Mesenchymal stem cell (in vitro differentiated cells and primary cell): Measurements from ENCODE around the gene ZNF496.

Source experiments
- DNase-seq: peaks from one replicate; pipeline ENCODE4 v3.0.0-alpha.2; 2013
- H2AFZ ChIP-seq: one replicate; pipeline ENCODE4 v1.6.1; 2013; ENCODE audit warnings: low read depth, mild to moderate bottlenecking, control low read depth, inconsistent platforms, low read length, moderate library complexity
- H2AK5ac ChIP-seq: 2 replicates; pipeline ENCODE4 v1.6.1; 2013; ENCODE audit warnings: low read length, moderate library complexity, mild to moderate bottlenecking, inconsistent platforms; ENCODE audit not compliant: severe bottlenecking
- H2BK120ac ChIP-seq: one replicate; pipeline ENCODE4 v1.6.1; 2013; ENCODE audit warnings: low read depth, mild to moderate bottlenecking, inconsistent platforms, low read length, moderate library complexity
- H2BK12ac ChIP-seq, 2 experiments: one replicate each; pipeline ENCODE4 v1.6.1; 2013; ENCODE audit warnings: inconsistent platforms in 2 of 2, low read length in 2 of 2, mild to moderate bottlenecking in 2 of 2, moderate library complexity in 2 of 2, control low read depth in 1 of 2
- H2BK15ac ChIP-seq: one replicate; pipeline ENCODE4 v1.6.1; 2013; ENCODE audit warnings: mild to moderate bottlenecking, low read depth, inconsistent platforms; ENCODE audit not compliant: poor library complexity, severe bottlenecking
- H2BK5ac ChIP-seq: 2 replicates; pipeline ENCODE4 v1.6.1; 2013; ENCODE audit warnings: low read depth, mild to moderate bottlenecking, low read length, control low read depth, inconsistent platforms; ENCODE audit not compliant: poor library complexity, severe bottlenecking
- H3K14ac ChIP-seq, 2 experiments: one replicate each; pipeline ENCODE4 v1.6.1; 2013; ENCODE audit warnings: inconsistent platforms in 2 of 2, low read length in 2 of 2, control low read depth in 1 of 2, mild to moderate bottlenecking in 1 of 2, moderate library complexity in 1 of 2
- H3K18ac ChIP-seq, 2 experiments: one replicate each; pipeline ENCODE4 v1.6.1; 2013; ENCODE audit warnings: inconsistent platforms in 2 of 2, low read length in 2 of 2, control low read depth in 1 of 2, low read depth in 1 of 2, mild to moderate bottlenecking in 1 of 2
- H3K23ac ChIP-seq, 2 experiments: one replicate each; pipeline ENCODE4 v1.6.1; 2013; ENCODE audit warnings: inconsistent platforms in 2 of 2, low read length in 2 of 2, mild to moderate bottlenecking in 2 of 2, moderate library complexity in 2 of 2, control low read depth in 1 of 2
- H3K27ac ChIP-seq: 2 replicates; pipeline ENCODE4 v1.5.1; 2013; ENCODE audit warnings: mild to moderate bottlenecking, moderate library complexity, low read length, control low read depth, inconsistent platforms; ENCODE audit not compliant: poor library complexity, severe bottlenecking
- H3K27me3 ChIP-seq, 2 experiments: 2 replicates each; pipeline versions ENCODE4 v1.6.1 to v1.7.0; 2013; ENCODE audit warnings: low read length in 2 of 2, mild to moderate bottlenecking in 2 of 2, moderate library complexity in 2 of 2, control low read depth in 1 of 2, inconsistent platforms in 1 of 2; ENCODE audit not compliant: control insufficient read depth in 1 of 2, insufficient read depth in 1 of 2
- H3K36me3 ChIP-seq, 2 experiments: 2 replicates each; pipeline versions ENCODE4 v1.6.1 to v1.7.0; 2013; ENCODE audit warnings: low read length in 2 of 2, control low read depth in 1 of 2, inconsistent platforms in 1 of 2, low read depth in 1 of 2, mild to moderate bottlenecking in 1 of 2; ENCODE audit not compliant: insufficient read depth in 2 of 2, control insufficient read depth in 1 of 2
- H3K4ac ChIP-seq, 2 experiments: one replicate each; pipeline ENCODE4 v1.6.1; 2013; ENCODE audit warnings: inconsistent platforms in 2 of 2, low read length in 2 of 2, mild to moderate bottlenecking in 2 of 2, moderate library complexity in 2 of 2, control low read depth in 1 of 2, low read depth in 1 of 2
- H3K4me1 ChIP-seq: 2 replicates; pipeline ENCODE4 v1.6.1; 2013; ENCODE audit warnings: low read depth, low read length, control low read depth; ENCODE audit not compliant: control insufficient read depth, insufficient read depth
- H3K4me2 ChIP-seq: 2 replicates; pipeline ENCODE4 v1.6.1; 2013; ENCODE audit warnings: low read length, mild to moderate bottlenecking, inconsistent platforms; ENCODE audit not compliant: poor library complexity, severe bottlenecking
- H3K4me3 ChIP-seq, 2 experiments: 2 replicates each; pipeline versions ENCODE4 v1.5.1 to v1.7.0; 2013; ENCODE audit warnings: low read length in 2 of 2, mild to moderate bottlenecking in 2 of 2, control low read depth in 1 of 2, low read depth in 1 of 2; ENCODE audit not compliant: insufficient read depth in 1 of 2
- H3K79me1 ChIP-seq: replicated peaks from 2 replicates; pipeline ENCODE4 v1.6.1; 2013; ENCODE audit warnings: mild to moderate bottlenecking, control low read depth, low read length, inconsistent platforms; ENCODE audit not compliant: poor library complexity, severe bottlenecking
- H3K9ac ChIP-seq: 2 replicates; pipeline ENCODE4 v1.7.0; 2013; ENCODE audit warnings: mild to moderate bottlenecking, low read length, moderate library complexity
- H3K9me3 ChIP-seq: 2 replicates; pipeline ENCODE4 v1.7.0; 2013; ENCODE audit warnings: mild to moderate bottlenecking, low read length; ENCODE audit not compliant: control insufficient read depth
- H4K8ac ChIP-seq: one replicate; pipeline ENCODE4 v1.6.1; 2013; ENCODE audit warnings: inconsistent platforms, mild to moderate bottlenecking, low read length, moderate library complexity
- H4K91ac ChIP-seq: one replicate; pipeline ENCODE4 v1.6.1; 2013; ENCODE audit warnings: mild to moderate bottlenecking, low read length, inconsistent platforms
- WGBS: methylation state at CpG from one replicate; pipeline ENCODE4 v1.1.7; 2013; ENCODE audit warnings: mixed read lengths; 5-methylcytosine and 5-hydroxymethylcytosine counted together

Gene ZNF496

GRCh38 chr1:247281001-247281574 lies 50.6 kb downstream of the ZNF496 start:
- peak overlapping the region; percentile 11 for H2AK5ac ChIP-seq
- 81% methylated on average over 5 of the region's 5 CpGs for WGBS

GRCh38 chr1:247277191-247277590 lies 54.5 kb downstream of the ZNF496 start:
- Histone ChIP-seq H2BK120ac (no peak overlapping the region), H3K14ac (no peak overlapping the region), H3K9me3 (peaks cover 16% of the 10 kb centered on the region), H3K9ac (no peak overlapping the region), H2BK12ac (no peak overlapping the region), H3K36me3 (no peaks in the 10 kb centered on the region), H3K27me3 (no peaks in the 10 kb centered on the region), H2AFZ (no peak overlapping the region), H2BK5ac (no peak overlapping the region), H3K79me1 (no peaks in the 10 kb centered on the region), H2AK5ac (no peak overlapping the region), H3K4ac (no peak overlapping the region), H3K18ac (no peak overlapping the region), H3K4me1 (peaks cover 13% of the 10 kb centered on the region), H3K23ac (no peak overlapping the region), H3K27ac (peak overlapping the region; percentile 86), H4K91ac (no peak overlapping the region), H4K8ac (no peak overlapping the region), H3K4me3 (no peak overlapping the region), H2BK15ac (no peak overlapping the region), H3K4me2 (no peak overlapping the region)
- WGBS = 90% methylated on average over 2 of the region's 2 CpGs
- DNase-seq = no peak

More at GRCh38 chr1:247281001-247281574, 50.6 kb downstream of the ZNF496 start:
- Histone ChIP-seq H2BK120ac (no peak overlapping the region), H2BK12ac (no peak overlapping the region), H3K4me1 (peaks cover 4% of the 10 kb centered on the region), H3K27ac (no peak overlapping the region), H4K8ac (no peak overlapping the region), H4K91ac (no peak overlapping the region), H3K18ac (no peak overlapping the region), H2AFZ (no peak overlapping the region), H3K27me3 (no peaks in the 10 kb centered on the region), H3K9me3 (peaks cover 11% of the 10 kb centered on the region), H3K4me2 (no peak overlapping the region), H2BK5ac (peak overlapping the region; percentile 5), H3K36me3 (peaks cover 0 to 3% of the 10 kb centered on the region in 2 experiments), H3K23ac (no peak overlapping the region), H3K79me1 (no peaks in the 10 kb centered on the region), H2BK15ac (no peak overlapping the region), H3K14ac (no peak overlapping the region), H3K4me3 (no peak overlapping the region), H3K4ac (no peak overlapping the region), H3K9ac (no peak overlapping the region)
- no peak for DNase-seq

- Histone ChIP-seq H3K9ac (no peak overlapping the region), H2AFZ (no peak overlapping the region), H3K27me3 (no peaks in the 10 kb centered on the region), H2BK12ac (no peak overlapping the region), H3K79me1 (no peaks in the 10 kb centered on the region), H2BK15ac (no peak overlapping the region), H3K4me2 (no peak overlapping the region), H3K4me3 (no peak overlapping the region), H2BK5ac (no peak overlapping the region), H3K36me3 (no peaks in the 10 kb centered on the region), H3K4me1 (peaks cover 11% of the 10 kb centered on the region), H2BK120ac (no peak overlapping the region), H3K4ac (no peak overlapping the region), H3K27ac (peak overlapping the region; percentile 58), H3K18ac (no peak overlapping the region), H2AK5ac (no peak overlapping the region), H3K14ac (no peak overlapping the region), H4K91ac (no peak overlapping the region), H3K9me3 (peaks cover 28% of the 10 kb centered on the region), H3K23ac (no peak overlapping the region), H4K8ac (no peak overlapping the region)
- 72% methylated on average over 3 of the region's 3 CpGs for WGBS
- no peak for DNase-seq
Observed at GRCh38 chr1:247274605-247275256, 56.9 kb downstream of the ZNF496 start.

GRCh38 chr1:247273013-247273412 lies 58.7 kb downstream of the ZNF496 start:
- no peak for DNase-seq
- no peak overlapping the region for H2AFZ ChIP-seq
- no peak overlapping the region for H3K23ac ChIP-seq
- H3K27ac ChIP-seq = no peak overlapping the region
- no peak overlapping the region for H3K18ac ChIP-seq
- H3K36me3 ChIP-seq = no peaks in the 10 kb centered on the region
- no peak overlapping the region for H2BK12ac ChIP-seq
- no peak overlapping the region for H4K8ac ChIP-seq
- H3K79me1 ChIP-seq = no peaks in the 10 kb centered on the region
- H2AK5ac ChIP-seq = no peak overlapping the region
- peaks cover 11% of the 10 kb centered on the region for H3K4me1 ChIP-seq
- no peak overlapping the region for H3K4ac ChIP-seq
- no peak overlapping the region for H3K9ac ChIP-seq
- H4K91ac ChIP-seq = no peak overlapping the region
- H3K14ac ChIP-seq = no peak overlapping the region
- H3K27me3 ChIP-seq = no peaks in the 10 kb centered on the region
- no peak overlapping the region for H2BK15ac ChIP-seq
- WGBS = 54% methylated on average over 1 of the region's 1 CpG
- no peak overlapping the region for H2BK5ac ChIP-seq
- peaks cover 34% of the 10 kb centered on the region for H3K9me3 ChIP-seq
- H3K4me2 ChIP-seq = no peak overlapping the region
- no peak overlapping the region for H3K4me3 ChIP-seq
- no peak overlapping the region for H2BK120ac ChIP-seq
